HEK293 (cell line): Measurements from ENCODE around the gene TACR2.
A peak's percentile ranks its signal among the peaks of the same experiment; 100 is the strongest.

ENCODE experiments used
- CTCF ChIA-PET: fragments of 350-600 bp; formaldehyde crosslinking; extraction: SDS; loops from one replicate; lab custom pipeline; 2021; ENCODE audit warnings: antibody characterized with exemption; lab: Yijun Ruan, JAX
- POLR2A ChIA-PET: fragments of 300-600 bp; formaldehyde crosslinking; extraction: SDS; loops from one replicate; lab custom pipeline; 2020; ENCODE audit warnings: antibody characterized with exemption, inconsistent platforms; lab: Yijun Ruan, JAX
- H3K27ac ChIP-seq: fragments of 200-500 bp; sonication (Bioruptor generic); 2 replicates; pipeline ENCODE4 v1.5.1; 2014; ENCODE audit warnings: low read depth, low read length, control low read depth, inconsistent platforms; ENCODE audit errors: extremely low read depth
- H3K36me3 ChIP-seq, 2 experiments: fragments of 200-500 bp in 1 of 2; sonication (Bioruptor generic) in 1 of 2; 1 replicate in 1 of 2; 2 replicates in 1 of 2; pipeline ENCODE4 v1.5.1; 2014 to 2017; ENCODE audit warnings: inconsistent platforms in 2 of 2, low read length in 2 of 2; ENCODE audit not compliant: control insufficient read depth in 2 of 2, insufficient read depth in 1 of 2
- H3K4me1 ChIP-seq: fragments of 200-500 bp; sonication (Bioruptor generic); 2 replicates; pipeline ENCODE4 v1.5.1; 2014; ENCODE audit warnings: mild to moderate bottlenecking, low read length, inconsistent platforms; ENCODE audit not compliant: control insufficient read depth, insufficient read depth
- H3K4me3 ChIP-seq: 2 replicates; pipeline ENCODE4 v1.5.1; 2011; ENCODE audit warnings: low read depth, mild to moderate bottlenecking, control low read depth, low read length, moderate library complexity
- H3K9me3 ChIP-seq: fragments of 200-500 bp; sonication (Bioruptor generic); 2 replicates; pipeline ENCODE4 v1.5.1; 2014; ENCODE audit warnings: low read depth, low read length, inconsistent platforms; ENCODE audit not compliant: control insufficient read depth, insufficient read depth
- BCL6B ChIP-seq: fragments of 450-650 bp; formaldehyde crosslinking; IDR thresholded peaks from 2 replicates; pipeline ENCODE4 v1.5.1; 2017; ENCODE audit warnings: missing biosample characterization, missing genetic modification characterization
- RBAK ChIP-seq: fragments of 450-650 bp; formaldehyde crosslinking; IDR thresholded peaks from 2 replicates; pipeline ENCODE4 v1.5.1; 2016; ENCODE audit warnings: missing biosample characterization, missing genetic modification characterization
- REST ChIP-seq: fragments of 450-650 bp; formaldehyde crosslinking; IDR thresholded peaks from 2 replicates; pipeline ENCODE4 v1.5.1; 2016; ENCODE audit warnings: missing biosample characterization, missing genetic modification characterization
- SETDB1 ChIP-seq: IDR thresholded peaks from one replicate; pipeline ENCODE4 v1.6.1; 2017; ENCODE audit warnings: mild to moderate bottlenecking, low read length, moderate library complexity, mixed read lengths; ENCODE audit not compliant: insufficient read length
- SP3 ChIP-seq: fragments of 450-650 bp; formaldehyde crosslinking; IDR thresholded peaks from 2 replicates; pipeline ENCODE4 v1.5.1; 2016; ENCODE audit warnings: missing biosample characterization, missing genetic modification characterization
- ZIC2 ChIP-seq: fragments of 450-650 bp; formaldehyde crosslinking; IDR thresholded peaks from 2 replicates; pipeline ENCODE4 v1.5.1; 2016; ENCODE audit warnings: missing biosample characterization, missing genetic modification characterization
- ZNF138 ChIP-seq: fragments of 450-650 bp; formaldehyde crosslinking; IDR thresholded peaks from 2 replicates; pipeline ENCODE4 v1.5.1; 2016; ENCODE audit warnings: missing biosample characterization, missing genetic modification characterization, borderline replicate concordance
- ZNF274 ChIP-seq, 2 experiments: fragments of 200-500 bp in 1 of 2; fragments of 450-650 bp in 1 of 2; sonication (Bioruptor generic) in 1 of 2; formaldehyde crosslinking in 1 of 2; IDR thresholded peaks; 2 replicates each; pipeline versions ENCODE4 v1.5.1 to v1.6.1; 2014 to 2016; ENCODE audit warnings: borderline replicate concordance in 1 of 2, inconsistent platforms in 1 of 2, low read length in 1 of 2, missing biosample characterization in 1 of 2, missing genetic modification characterization in 1 of 2
- ZNF341 ChIP-seq: fragments of 450-650 bp; formaldehyde crosslinking; IDR thresholded peaks from 2 replicates; pipeline ENCODE4; 2016; ENCODE audit warnings: low read depth, missing biosample characterization, missing genetic modification characterization
- ZNF426 ChIP-seq: fragments of 450-650 bp; formaldehyde crosslinking; IDR thresholded peaks from 2 replicates; pipeline ENCODE4 v1.5.1; 2017; ENCODE audit warnings: missing biosample characterization, missing genetic modification characterization, mild to moderate bottlenecking, inconsistent platforms, moderate library complexity
- ZNF530 ChIP-seq: fragments of 450-650 bp; formaldehyde crosslinking; IDR thresholded peaks from 2 replicates; pipeline ENCODE4 v1.5.1; 2016; ENCODE audit warnings: low read depth, missing biosample characterization, missing genetic modification characterization
- ZNF544 ChIP-seq: fragments of 450-650 bp; formaldehyde crosslinking; IDR thresholded peaks from 2 replicates; pipeline ENCODE4 v1.5.0; 2017; ENCODE audit warnings: missing biosample characterization, missing genetic modification characterization
- ZNF558 ChIP-seq: fragments of 450-650 bp; formaldehyde crosslinking; IDR thresholded peaks from 2 replicates; pipeline ENCODE4 v1.5.1; 2016; ENCODE audit warnings: missing biosample characterization, missing genetic modification characterization
- ZNF629 ChIP-seq: fragments of 450-650 bp; formaldehyde crosslinking; IDR thresholded peaks from 2 replicates; pipeline ENCODE4 v1.5.1; 2017; ENCODE audit warnings: missing biosample characterization, missing genetic modification characterization
- ZNF664 ChIP-seq: fragments of 450-650 bp; formaldehyde crosslinking; IDR thresholded peaks from 2 replicates; pipeline ENCODE4 v1.5.1; 2016; ENCODE audit warnings: missing biosample characterization, missing genetic modification characterization
- ZNF670 ChIP-seq: fragments of 450-650 bp; formaldehyde crosslinking; IDR thresholded peaks from 2 replicates; pipeline ENCODE4 v1.5.1; 2016; ENCODE audit warnings: missing biosample characterization, missing genetic modification characterization, low read depth

Gene TACR2

DNA sequence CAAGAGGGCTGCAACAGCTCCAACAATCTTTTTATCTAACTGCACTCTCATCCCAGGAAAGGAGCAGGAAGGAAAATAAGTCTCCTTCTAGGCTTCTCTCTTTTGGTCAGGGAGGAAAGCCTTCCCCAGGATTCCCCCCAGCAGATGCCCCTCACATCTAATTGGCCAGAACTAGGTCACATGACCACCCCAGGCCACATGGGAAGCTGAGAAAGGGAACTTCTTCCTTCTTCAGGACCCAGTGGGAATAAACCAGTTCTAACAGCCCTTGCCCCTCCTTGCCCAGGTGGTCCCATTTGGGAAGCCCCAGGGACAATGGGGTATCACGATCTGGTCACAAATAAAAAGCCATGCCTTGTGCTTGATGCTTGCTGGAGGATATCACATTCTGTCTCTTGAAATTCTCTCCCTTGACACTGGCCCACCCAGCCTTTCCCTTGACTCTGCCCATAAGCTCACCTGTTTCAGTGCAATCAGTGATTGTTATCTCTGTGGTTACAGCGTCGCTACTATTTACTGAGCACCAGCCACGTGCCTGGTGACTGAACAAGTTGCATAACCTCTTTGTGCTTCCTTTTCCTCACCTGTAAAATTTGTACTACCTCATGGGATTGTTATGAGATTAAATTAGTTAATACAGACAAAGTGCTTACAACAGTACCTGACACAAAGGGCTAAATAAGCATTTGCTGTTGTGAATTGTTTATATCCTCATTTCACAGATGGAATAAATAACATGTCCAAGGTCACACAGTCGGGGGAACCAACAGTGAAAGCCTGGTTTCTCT lies 9.0 kb upstream of the TACR2 start:
- Histone ChIP-seq H3K36me3 (no peaks in the 10 kb centered on the region), H3K9me3 (no peaks in the 10 kb centered on the region), H3K4me1 (no peaks in the 10 kb centered on the region; the same call in 1 of the 2 replicates), H3K27ac (no peak overlapping the region), H3K4me3 (no peak overlapping the region)
- TF ChIP-seq ZNF664 (tag by site-specific recombination) (0 out of 2 replicates have a peak, but pooled peaks have one; percentile 58), SP3 (no peak), ZNF558 (tag by site-specific recombination) (no peak), ZNF138 (tag by site-specific recombination) (no peak)
- ChIA-PET POLR2A (no interaction called here), CTCF (interaction anchor here (0.7 to 2.8 kb wide), 6 partner anchors 18 to 87 kb away, joined by 3 to 13 read pairs (median 4); no protein-coding TSS in a partner anchor)

- no peaks in the 10 kb centered on the region for H3K9me3 ChIP-seq
- no peaks in the 10 kb centered on the region for H3K36me3 ChIP-seq
- no peak overlapping the region for H3K4me3 ChIP-seq
- H3K4me1 ChIP-seq, result no peaks in the 10 kb centered on the region; the same call in 1 of the 2 replicates
- CTCF ChIA-PET, result interaction anchor here (0.7 to 0.9 kb wide), 4 partner anchors 17 to 82 kb away, joined by 3 to 4 read pairs (median 4); no protein-coding TSS in a partner anchor
- no peak overlapping the region for H3K27ac ChIP-seq
- POLR2A ChIA-PET, result no interaction called here
- no peak for TF ChIP-seq ZNF138 (tag by site-specific recombination)
- TF ChIP-seq REST (tag by site-specific recombination), result no peak
- no peak for TF ChIP-seq ZNF670
- TF ChIP-seq SETDB1, result no peak
- TF ChIP-seq ZNF426 (tag by site-specific recombination), result no peak
- TF ChIP-seq BCL6B, result no peak
- TF ChIP-seq RBAK (tag by site-specific recombination), result no peak
Measured at GRCh38 chr10:69425041-69425440, 8.3 kb upstream of the TACR2 start.

- CTCF ChIA-PET, result interaction anchor here (1.0 to 1.1 kb wide), 2 partner anchors 24 to 185 kb away, joined by 3 read pairs; no protein-coding TSS in a partner anchor
- Histone ChIP-seq H3K36me3 (no peaks in the 10 kb centered on the region), H3K9me3 (no peaks in the 10 kb centered on the region), H3K27ac (no peak overlapping the region), H3K4me3 (no peak overlapping the region), H3K4me1 (no peaks in the 10 kb centered on the region; the same call in 1 of the 2 replicates)
- TF ChIP-seq ZNF629 (no peak), ZNF530 (tag by site-specific recombination) (no peak), ZNF274 (IDR thresholded peaks at IDR 0.05; ENCODE audit: low read length) (no peak), ZNF274 (tag by site-specific recombination; IDR thresholded peaks at IDR 0.05; ENCODE audit: borderline replicate concordance) (no peak), ZNF341 (tag by site-specific recombination) (no peak), ZIC2 (tag by site-specific recombination) (no peak), ZNF544 (tag by site-specific recombination) (no peak)
- POLR2A ChIA-PET, result no interaction called here
Measured at GRCh38 chr10:69422676-69423075, 6.0 kb upstream of the TACR2 start.
